ENCODE data around the gene MIF4GD.
"Not testable (repeated sequence)": the region's sequence is repeated elsewhere in the genome, so short reads cannot be mapped to it uniquely, and the experiment has no call there.

The MIF4GD gene

DNA sequence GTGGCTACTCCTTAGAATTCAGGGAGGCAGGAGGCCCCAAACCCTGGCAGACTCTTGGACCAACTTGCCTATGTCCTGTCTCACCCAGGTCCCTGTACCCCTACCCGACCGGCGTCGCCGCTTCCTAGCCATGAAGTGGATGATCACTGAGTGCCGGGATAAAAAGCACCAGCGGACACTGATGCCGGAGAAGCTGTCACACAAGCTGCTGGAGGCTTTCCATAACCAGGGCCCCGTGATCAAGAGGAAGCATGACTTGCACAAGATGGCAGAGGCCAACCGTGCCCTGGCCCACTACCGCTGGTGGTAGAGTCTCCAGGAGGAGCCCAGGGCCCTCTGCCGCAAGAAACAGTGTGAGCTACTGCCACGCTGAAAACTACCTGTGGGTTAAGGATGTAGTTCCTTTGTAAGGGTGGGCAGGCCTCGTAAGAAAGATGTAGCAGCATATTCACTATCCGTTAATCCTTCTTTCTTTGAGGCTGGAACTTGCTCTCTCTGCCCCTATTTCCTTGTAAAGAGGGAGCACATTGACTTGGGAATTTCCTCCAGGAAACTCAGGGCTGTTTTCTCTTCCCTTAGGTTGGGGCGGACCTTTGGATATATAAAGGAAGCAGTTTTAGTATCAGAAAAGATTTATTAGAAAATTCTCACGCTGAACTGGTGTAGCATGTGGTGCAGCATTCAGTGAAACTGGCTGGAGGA is 5.3 kb downstream of the MIF4GD start:
- no peak for DNase-seq
- no peak overlapping the region for H3K27ac ChIP-seq
- TF ChIP-seq, protein P1, sequence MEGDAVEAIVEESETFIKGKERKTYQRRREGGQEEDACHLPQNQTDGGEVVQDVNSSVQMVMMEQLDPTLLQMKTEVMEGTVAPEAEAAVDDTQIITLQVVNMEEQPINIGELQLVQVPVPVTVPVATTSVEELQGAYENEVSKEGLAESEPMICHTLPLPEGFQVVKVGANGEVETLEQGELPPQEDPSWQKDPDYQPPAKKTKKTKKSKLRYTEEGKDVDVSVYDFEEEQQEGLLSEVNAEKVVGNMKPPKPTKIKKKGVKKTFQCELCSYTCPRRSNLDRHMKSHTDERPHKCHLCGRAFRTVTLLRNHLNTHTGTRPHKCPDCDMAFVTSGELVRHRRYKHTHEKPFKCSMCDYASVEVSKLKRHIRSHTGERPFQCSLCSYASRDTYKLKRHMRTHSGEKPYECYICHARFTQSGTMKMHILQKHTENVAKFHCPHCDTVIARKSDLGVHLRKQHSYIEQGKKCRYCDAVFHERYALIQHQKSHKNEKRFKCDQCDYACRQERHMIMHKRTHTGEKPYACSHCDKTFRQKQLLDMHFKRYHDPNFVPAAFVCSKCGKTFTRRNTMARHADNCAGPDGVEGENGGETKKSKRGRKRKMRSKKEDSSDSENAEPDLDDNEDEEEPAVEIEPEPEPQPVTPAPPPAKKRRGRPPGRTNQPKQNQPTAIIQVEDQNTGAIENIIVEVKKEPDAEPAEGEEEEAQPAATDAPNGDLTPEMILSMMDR (IDR thresholded peaks at IDR 0.05; ENCODE audit: low read depth, low read length) = no peak
- no peaks in the 10 kb centered on the region for H3K27me3 ChIP-seq (ENCODE audit: insufficient read depth, low read depth, severe bottlenecking)
- H3K36me3 ChIP-seq = peaks cover 56% of the 10 kb centered on the region
- no peaks in the 10 kb centered on the region for H3K9me3 ChIP-seq (ENCODE audit: severe bottlenecking)
- no peak overlapping the region for H3K4me3 ChIP-seq (ENCODE audit: low read depth, low read length)

DNA sequence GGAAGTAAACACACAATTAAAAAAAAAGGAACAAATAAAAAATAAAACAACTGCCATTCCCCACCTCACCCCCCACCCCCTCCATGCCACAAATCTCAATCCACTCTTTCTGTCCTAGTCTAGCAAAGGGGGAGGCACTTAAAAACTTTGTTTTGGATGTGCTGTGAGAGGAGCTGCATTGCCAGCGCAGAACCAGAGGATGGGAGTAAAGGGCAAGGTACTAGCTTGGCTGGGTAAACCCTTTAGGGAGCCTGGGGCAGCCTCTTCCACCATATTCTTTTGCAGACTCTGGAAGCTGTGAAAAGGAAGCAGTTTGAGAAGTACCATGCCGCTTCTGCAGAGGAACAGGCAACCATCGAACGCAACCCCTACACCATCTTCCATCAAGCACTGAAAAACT is 8.0 kb downstream of the MIF4GD start:
- Histone ChIP-seq H3K27me3 (ENCODE audit: insufficient read depth, low read depth, severe bottlenecking) (no peaks in the 10 kb centered on the region), H3K4me3 (ENCODE audit: low read depth, low read length) (no peak overlapping the region), H3K27ac (no peak overlapping the region), H3K9me3 (ENCODE audit: severe bottlenecking) (no peaks in the 10 kb centered on the region), H3K36me3 (peaks cover 60% of the 10 kb centered on the region)
- no peak for DNase-seq
- TF ChIP-seq, protein P1 (IDR thresholded peaks at IDR 0.05; ENCODE audit: low read depth, low read length) = no peak

DNA sequence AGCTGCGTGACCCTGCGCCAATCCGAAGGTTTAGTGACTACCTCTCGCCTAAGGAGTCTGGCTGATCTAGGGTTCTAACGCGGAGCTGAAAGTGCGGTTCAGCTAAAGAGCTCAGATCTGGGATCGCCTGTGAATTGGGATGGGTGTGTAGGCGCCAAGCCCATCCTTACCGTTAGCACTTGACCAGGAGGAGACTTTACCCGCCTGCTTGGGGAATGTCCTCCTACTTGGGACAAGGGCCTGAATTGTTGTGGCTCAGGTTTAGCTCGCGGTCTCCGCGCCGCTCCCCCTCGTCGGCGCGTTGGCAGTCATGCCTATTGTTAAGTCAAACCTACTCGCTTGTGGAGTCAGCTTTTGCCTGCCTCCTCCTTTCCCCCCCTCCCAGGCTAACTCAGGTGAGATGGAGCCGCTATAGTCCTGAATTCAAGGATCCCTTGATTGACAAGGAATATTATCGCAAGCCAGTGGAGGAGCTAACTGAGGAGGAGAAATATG is 8.9 kb downstream of the MIF4GD start:
- peak overlapping the region; percentile 67 for H3K4me3 ChIP-seq (ENCODE audit: low read depth, low read length)
- H3K9me3 ChIP-seq (ENCODE audit: severe bottlenecking) = no peaks in the 10 kb centered on the region
- peaks cover 59% of the 10 kb centered on the region for H3K36me3 ChIP-seq
- TF ChIP-seq, protein P1 (IDR thresholded peaks at IDR 0.05; ENCODE audit: low read depth, low read length) = no peak
- no peak for DNase-seq
- peak overlapping the region; percentile 100 for H3K27ac ChIP-seq
- no peaks in the 10 kb centered on the region for H3K27me3 ChIP-seq (ENCODE audit: insufficient read depth, low read depth, severe bottlenecking)

DNA sequence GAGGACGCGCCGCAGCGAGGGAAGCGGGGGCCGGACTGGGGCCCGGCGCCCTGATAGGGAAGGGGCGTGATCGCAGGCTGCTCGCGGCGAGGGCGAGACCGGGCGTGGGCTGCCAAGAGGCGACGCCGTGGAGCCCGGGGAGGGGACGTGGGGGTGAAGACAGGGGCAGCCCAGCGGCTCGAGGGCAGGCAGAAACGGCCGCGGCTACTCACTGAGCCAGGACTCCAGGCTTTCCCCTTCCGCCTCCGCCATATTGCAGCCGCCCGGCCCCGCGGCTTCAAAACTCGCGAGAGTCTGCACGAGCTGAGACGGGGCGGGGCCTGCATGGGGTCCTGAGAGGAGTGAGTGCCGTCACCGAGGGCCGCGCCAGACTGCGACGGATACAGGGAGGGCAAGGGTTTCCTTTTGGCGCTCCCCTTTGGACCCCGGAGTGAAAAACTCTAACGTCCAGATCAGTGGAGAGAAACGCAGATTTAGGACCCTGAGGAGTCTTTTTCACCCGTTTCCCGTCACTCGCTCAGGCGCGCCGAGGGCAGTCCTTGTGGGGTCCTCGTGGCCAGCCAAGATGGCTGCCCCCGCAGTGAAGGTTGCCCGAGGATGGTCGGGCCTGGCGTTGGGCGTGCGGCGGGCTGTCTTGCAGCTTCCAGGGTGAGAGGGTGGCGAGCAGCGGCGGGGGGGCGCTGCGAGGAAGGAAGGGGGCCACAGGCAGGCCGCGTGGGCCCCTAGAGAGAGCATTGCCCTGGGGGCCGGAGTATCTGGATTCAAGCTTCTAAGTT is 9.5 kb downstream of the MIF4GD start, which contains the start of the genes GGA3 and MRPS7:
TSS of gene GGA3 (minus strand) at position 271 of the 776 bp plus-strand sequence. CDS start at position 252, 19 bp downstream.
TSS of gene MRPS7 (plus strand) at position 544 of the 776 bp plus-strand sequence. CDS start at position 566, 22 bp downstream.
- H3K36me3 ChIP-seq = peaks cover 52% of the 10 kb centered on the region
- no peaks in the 10 kb centered on the region for H3K27me3 ChIP-seq (ENCODE audit: insufficient read depth, low read depth, severe bottlenecking)
- TF ChIP-seq, protein P1 (IDR thresholded peaks at IDR 0.05; ENCODE audit: low read depth, low read length) = no peak
- peak within 1 kb of the TSS; percentile 67 for H3K4me3 ChIP-seq (ENCODE audit: low read depth, low read length)
- H3K27ac ChIP-seq = peak within 1 kb of the TSS; percentile 100
- no peaks in the 10 kb centered on the region for H3K9me3 ChIP-seq (ENCODE audit: severe bottlenecking)
- DNase-seq = peak; percentile 98

DNA sequence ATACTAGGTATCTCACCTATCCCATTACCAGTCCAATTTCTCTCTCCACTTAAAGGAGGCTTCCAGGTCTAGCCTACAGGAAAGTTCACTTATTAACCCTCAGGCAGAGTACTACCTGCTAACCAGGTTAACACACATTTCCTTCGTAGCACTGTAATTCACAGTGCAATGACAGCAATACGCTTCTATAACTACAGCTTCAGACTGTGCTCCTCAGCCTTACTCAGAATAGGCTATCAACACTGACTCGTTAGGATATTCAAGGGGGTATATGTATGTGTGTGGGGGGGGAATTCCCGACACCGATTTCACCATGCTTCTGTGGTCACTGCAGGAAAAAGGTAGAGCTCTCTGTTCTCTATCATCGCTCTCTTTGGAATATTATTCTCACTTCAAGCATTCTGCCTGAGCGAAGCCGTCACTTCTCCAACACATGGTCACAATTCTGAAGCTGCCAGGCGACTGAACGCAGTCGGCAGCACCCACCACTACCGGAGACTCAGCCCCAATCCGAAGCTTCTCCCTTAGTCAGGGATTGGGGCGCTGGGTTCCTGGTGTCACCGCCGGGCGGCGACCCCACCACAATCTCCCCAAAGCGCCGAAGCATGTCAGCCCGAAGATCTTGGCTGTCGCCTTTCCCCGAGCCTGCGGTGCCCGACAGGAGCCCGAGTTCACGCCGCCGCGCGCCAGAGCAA is 10.2 kb downstream of the MIF4GD start:
- H3K36me3 ChIP-seq = peaks cover 45% of the 10 kb centered on the region
- H3K4me3 ChIP-seq (ENCODE audit: low read depth, low read length) = peak overlapping the region; percentile 67
- H3K27ac ChIP-seq = peak overlapping the region; percentile 100
- TF ChIP-seq, protein P1 (IDR thresholded peaks at IDR 0.05; ENCODE audit: low read depth, low read length) = peak; percentile 39; the same call in 1 of the 2 replicates
- no peak for DNase-seq
- no peaks in the 10 kb centered on the region for H3K27me3 ChIP-seq (ENCODE audit: insufficient read depth, low read depth, severe bottlenecking)
- H3K9me3 ChIP-seq (ENCODE audit: severe bottlenecking) = no peaks in the 10 kb centered on the region

DNA sequence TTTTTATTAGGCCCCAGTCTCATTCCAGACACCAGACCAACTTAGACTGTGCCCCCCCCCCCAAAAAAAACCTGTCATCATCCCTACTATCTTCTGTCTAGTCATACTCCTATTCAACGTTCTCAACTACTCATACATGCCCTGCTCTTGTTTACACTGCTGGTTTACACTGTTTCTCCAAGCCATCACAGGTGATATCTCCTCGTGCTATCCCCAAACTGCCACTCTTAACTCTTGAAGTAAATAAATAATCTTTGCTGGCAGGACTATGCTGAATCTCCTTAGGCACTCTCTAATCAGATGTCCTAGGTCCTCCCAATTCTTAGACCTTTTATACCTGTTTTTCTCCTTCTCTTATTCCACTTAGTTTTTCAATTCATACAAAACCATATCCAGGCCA is 13.8 kb downstream of the MIF4GD start:
- H3K9me3 ChIP-seq (ENCODE audit: severe bottlenecking); H3K27ac ChIP-seq; DNase-seq; H3K4me3 ChIP-seq (ENCODE audit: low read depth, low read length); H3K27me3 ChIP-seq (ENCODE audit: insufficient read depth, low read depth, severe bottlenecking): not testable (repeated sequence)
- H3K36me3 ChIP-seq = peaks cover 10% of the 10 kb centered on the region

DNA sequence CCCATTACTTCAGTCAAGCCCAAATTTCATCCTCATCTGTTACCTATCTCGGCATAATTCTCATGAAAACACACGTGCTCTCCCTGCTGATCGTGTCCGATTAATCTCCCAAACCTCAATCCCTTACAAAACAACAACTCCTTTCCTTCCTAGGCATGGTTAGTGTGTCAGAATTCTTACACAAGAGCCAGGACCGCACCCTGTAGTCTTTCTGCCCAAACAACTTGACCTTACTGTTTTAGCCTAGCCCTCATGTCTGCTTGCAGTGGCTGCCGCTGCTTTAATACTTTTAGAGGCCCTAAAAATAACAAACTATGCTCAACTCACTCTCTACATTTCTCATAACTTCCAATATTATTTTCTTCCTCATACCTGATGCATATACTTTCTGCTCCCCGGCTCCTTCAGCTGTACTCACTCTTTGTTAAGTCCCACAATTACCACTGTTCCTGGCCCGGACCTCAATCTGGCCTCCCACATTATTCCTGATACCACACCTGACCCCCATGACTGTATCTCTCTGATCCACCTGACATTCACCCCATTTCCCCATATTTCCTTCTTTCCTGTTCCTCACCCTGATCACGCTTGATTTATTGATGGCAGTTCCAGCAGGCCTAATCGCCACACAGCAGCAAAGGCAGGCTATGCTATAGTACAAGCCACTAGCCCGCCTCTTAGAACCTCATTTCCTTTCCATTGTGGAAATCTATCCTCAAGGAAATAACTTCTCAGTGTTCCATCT is 14.9 kb downstream of the MIF4GD start:
- H3K4me3 ChIP-seq (ENCODE audit: low read depth, low read length); H3K36me3 ChIP-seq; H3K27ac ChIP-seq; H3K27me3 ChIP-seq (ENCODE audit: insufficient read depth, low read depth, severe bottlenecking); H3K9me3 ChIP-seq (ENCODE audit: severe bottlenecking); DNase-seq: not testable (repeated sequence)
